Thymus (tissue), 14 donors: Measurements from ENCODE around the gene RARB. TPM values are rescaled to one million over a fixed set of nuclear protein-coding genes. Genes with fewer than 3 reads are reported as not detected.

Source experiments
- DNase-seq, 9 donors: peaks; one replicate each; pipeline ENCODE4 v3.0.0-alpha.2; 2013; ENCODE audit warnings: low spot score in 9 of 9, low read depth in 6 of 9, missing footprints in 1 of 9
- H3K27ac ChIP-seq, 2 donors: one replicate each; pipeline ENCODE4 v1.5.1; 2013; ENCODE audit warnings: control low read depth in 1 of 2, low read depth in 1 of 2, low read length in 1 of 2, mild to moderate bottlenecking in 1 of 2, moderate library complexity in 1 of 2
- H3K27me3 ChIP-seq, 2 donors: one replicate each; pipeline ENCODE4 v1.5.1; 2013; ENCODE audit warnings: low read length in 1 of 2; ENCODE audit not compliant: control insufficient read depth in 2 of 2, insufficient read depth in 1 of 2
- H3K36me3 ChIP-seq, 2 donors: one replicate each; pipeline ENCODE4 v1.5.1; 2013; ENCODE audit warnings: low read length in 1 of 2, mild to moderate bottlenecking in 1 of 2, moderate library complexity in 1 of 2; ENCODE audit not compliant: control insufficient read depth in 2 of 2, insufficient read depth in 2 of 2
- H3K4me1 ChIP-seq, 2 donors: one replicate each; pipeline ENCODE4 v1.5.1; 2013; ENCODE audit warnings: low read length in 2 of 2; ENCODE audit not compliant: control insufficient read depth in 2 of 2, insufficient read depth in 2 of 2
- H3K4me3 ChIP-seq, 2 donors: one replicate each; pipeline ENCODE4 v1.5.1; 2013; ENCODE audit warnings: low read length in 2 of 2, control low read depth in 1 of 2, mild to moderate bottlenecking in 1 of 2
- H3K9me3 ChIP-seq, 2 donors: one replicate each; pipeline ENCODE4 v1.5.1; 2013; ENCODE audit warnings: low read length in 1 of 2, mild to moderate bottlenecking in 1 of 2; ENCODE audit not compliant: control insufficient read depth in 2 of 2, insufficient read depth in 1 of 2
- WGBS: extraction: QIAGEN DNeasy Blood & Tissue Kit; methylation state at CpG from one replicate; pipeline ENCODE4 v1.1.7; 2013; 5-methylcytosine and 5-hydroxymethylcytosine counted together
- long read RNA-seq, 10 donors: transcript quantifications; one replicate each; lab custom pipeline, GENCODE V29; 2026
- polyA plus RNA-seq: library from polyadenylated mRNA; stranded (reverse); fragments of 200-250 nt; gene quantifications from one replicate; pipeline ENCODE4 v1.2.3, GENCODE V29; 2013
- total RNA-seq: library from RNA; stranded (reverse); fragments of 120-200 nt; gene quantifications from one replicate; pipeline ENCODE4 v1.2.4, GENCODE V29; 2013
- donor health status: healthy.

RARB gene
- total RNA-seq (1.7 TPM), polyA plus RNA-seq (0.89 TPM)
- long read RNA-seq, donor 1, partial matches to known transcripts, result 5 of 5 reads
- long read RNA-seq, donor 1, other reads (novel, unspliced or antisense), result 0 of 5 reads
- long read RNA-seq, donor 2, partial matches to known transcripts, result 378 of 400 reads
- long read RNA-seq, donor 2, other reads (novel, unspliced or antisense), result 22 of 400 reads
- long read RNA-seq, donor 3, partial matches to known transcripts, result 275 of 293 reads
- long read RNA-seq, donor 3, other reads (novel, unspliced or antisense), result 17 of 293 reads
- long read RNA-seq, donor 4, partial matches to known transcripts, result 0 of 1 reads
- long read RNA-seq, donor 4, other reads (novel, unspliced or antisense), result 0 of 1 reads
- long read RNA-seq, donor 5, partial matches to known transcripts, result 0 of 1 reads
- long read RNA-seq, donor 5, other reads (novel, unspliced or antisense), result 0 of 1 reads
- long read RNA-seq, donor 6, partial matches to known transcripts, result 0 of 1 reads
- long read RNA-seq, donor 6, other reads (novel, unspliced or antisense), result 0 of 1 reads
- long read RNA-seq, donor 7, partial matches to known transcripts, result 179 of 190 reads
- long read RNA-seq, donor 7, other reads (novel, unspliced or antisense), result 11 of 190 reads
- long read RNA-seq, donor 8, partial matches to known transcripts, result 48 of 48 reads
- long read RNA-seq, donor 8, other reads (novel, unspliced or antisense), result 0 of 48 reads
- long read RNA-seq, donor 9, partial matches to known transcripts, result 96 of 103 reads
- long read RNA-seq, donor 9, other reads (novel, unspliced or antisense), result 7 of 103 reads
- long read RNA-seq, donor 10, partial matches to known transcripts, result 0 of 1 reads
- long read RNA-seq, donor 10, other reads (novel, unspliced or antisense), result 0 of 1 reads

DNA sequence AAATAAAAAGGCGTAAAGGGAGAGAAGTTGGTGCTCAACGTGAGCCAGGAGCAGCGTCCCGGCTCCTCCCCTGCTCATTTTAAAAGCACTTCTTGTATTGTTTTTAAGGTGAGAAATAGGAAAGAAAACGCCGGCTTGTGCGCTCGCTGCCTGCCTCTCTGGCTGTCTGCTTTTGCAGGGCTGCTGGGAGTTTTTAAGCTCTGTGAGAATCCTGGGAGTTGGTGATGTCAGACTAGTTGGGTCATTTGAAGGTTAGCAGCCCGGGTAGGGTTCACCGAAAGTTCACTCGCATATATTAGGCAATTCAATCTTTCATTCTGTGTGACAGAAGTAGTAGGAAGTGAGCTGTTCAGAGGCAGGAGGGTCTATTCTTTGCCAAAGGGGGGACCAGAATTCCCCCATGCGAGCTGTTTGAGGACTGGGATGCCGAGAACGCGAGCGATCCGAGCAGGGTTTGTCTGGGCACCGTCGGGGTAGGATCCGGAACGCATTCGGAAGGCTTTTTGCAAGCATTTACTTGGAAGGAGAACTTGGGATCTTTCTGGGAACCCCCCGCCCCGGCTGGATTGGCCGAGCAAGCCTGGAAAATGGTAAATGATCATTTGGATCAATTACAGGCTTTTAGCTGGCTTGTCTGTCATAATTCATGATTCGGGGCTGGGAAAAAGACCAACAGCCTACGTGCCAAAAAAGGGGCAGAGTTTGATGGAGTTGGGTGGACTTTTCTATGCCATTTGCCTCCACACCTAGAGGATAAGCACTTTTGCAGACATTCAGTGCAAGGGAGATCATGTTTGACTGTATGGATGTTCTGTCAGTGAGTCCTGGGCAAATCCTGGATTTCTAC lies at the start of gene RARB:
Gene RARB (plus strand): TSS at position 322 of the 847 bp plus-strand sequence. CDS start 469 bp downstream, at position 791.
- Histone ChIP-seq H3K4me1 (peaks cover 0 to 3% of the 10 kb centered on the region in 2 donors), H3K4me3 (peak within 1 kb of the TSS; percentile 9 to 11), H3K36me3 (no peaks in the 10 kb centered on the region), H3K27me3 (peaks cover 16 to 53% of the 10 kb centered on the region in 2 donors), H3K27ac (peak within 1 kb of the TSS in 1 of 2 donors; percentile 43), H3K9me3 (peaks cover 0 to 3% of the 10 kb centered on the region in 2 donors)
- peak in 2 of 9 donors; percentile 5 to 21 for DNase-seq
- 2% methylated on average over 27 of the region's 27 CpGs for WGBS

DNA sequence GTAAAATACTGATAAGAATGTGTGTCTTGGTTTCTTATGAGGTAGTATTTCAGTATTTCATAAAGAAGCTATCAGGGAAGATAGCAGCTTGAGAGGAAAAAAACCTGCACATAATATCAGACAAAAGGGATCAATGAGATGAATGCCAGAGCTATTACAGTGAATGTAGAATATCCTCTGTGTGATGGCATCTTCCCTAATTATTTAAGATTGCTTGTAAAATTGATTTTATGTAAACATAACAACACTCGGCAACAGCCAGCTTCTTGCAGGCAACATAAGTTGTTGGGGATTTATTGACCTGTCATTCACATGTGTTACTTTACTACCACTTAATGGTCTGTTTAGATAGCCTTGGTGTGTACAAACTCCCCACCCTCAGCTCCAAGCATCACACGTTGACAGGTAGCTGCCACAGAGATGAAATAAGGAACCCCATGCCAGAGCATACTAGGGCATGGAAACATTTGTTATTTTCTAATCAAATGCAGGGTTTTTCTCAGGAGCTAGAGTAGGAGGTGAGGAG lies 49.2 kb upstream of the RARB start:
- Histone ChIP-seq H3K36me3 (no peaks in the 10 kb centered on the region), H3K4me3 (no peak overlapping the region), H3K27ac (no peak overlapping the region), H3K9me3 (no peaks in the 10 kb centered on the region), H3K4me1 (no peaks in the 10 kb centered on the region), H3K27me3 (no peaks in the 10 kb centered on the region)
- 78% methylated on average over 2 of the region's 2 CpGs for WGBS
- DNase-seq, result no peak

DNA sequence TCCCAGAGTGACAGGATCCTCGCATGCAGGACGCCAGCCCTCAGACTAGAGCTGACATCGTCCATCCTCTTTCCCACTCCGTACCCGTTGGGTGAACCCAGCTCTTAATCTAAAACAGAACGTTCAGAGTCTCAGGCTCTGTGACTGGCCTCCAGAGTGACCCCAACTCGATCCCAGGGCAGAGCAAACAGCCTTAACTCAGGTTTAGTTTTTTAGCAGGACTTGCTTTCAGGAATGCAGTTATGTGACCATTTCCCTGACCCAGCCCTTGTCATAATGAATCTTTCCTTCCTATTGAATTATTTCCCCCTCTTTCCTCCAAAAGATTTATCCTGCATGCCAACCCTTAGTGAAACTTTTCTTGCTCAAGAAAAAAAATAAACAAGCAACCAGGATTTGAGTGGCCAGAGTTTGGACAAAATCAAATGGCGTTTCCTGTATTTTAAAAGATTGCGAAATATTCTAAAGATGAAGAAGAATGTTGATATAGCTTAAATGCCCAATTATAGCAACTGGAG lies 47.8 kb upstream of the RARB start:
- Histone ChIP-seq H3K36me3 (no peaks in the 10 kb centered on the region), H3K4me3 (no peak overlapping the region), H3K27me3 (no peaks in the 10 kb centered on the region), H3K27ac (no peak overlapping the region), H3K9me3 (no peaks in the 10 kb centered on the region), H3K4me1 (no peaks in the 10 kb centered on the region)
- WGBS, result 72% methylated on average over 9 of the region's 9 CpGs
- no peak for DNase-seq

DNA sequence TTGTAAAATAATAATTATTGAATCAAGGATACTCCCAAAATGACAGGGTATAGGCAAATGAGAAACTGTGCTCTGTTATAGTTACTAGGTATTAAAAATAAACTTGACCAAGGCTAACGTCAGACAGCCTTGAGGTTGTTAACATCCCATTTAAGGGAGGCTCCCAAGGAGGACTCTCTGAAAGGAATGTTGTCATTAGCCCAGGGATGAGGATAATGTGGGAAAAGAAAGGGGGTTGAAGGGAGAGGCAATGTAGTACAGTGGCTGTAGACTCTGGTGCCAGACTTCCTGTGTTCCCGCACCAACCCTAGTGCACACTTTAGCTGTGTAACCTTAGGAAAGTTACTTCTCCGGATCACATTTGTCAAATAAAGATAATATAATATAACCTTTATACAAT lies 47.0 kb upstream of the RARB start:
- no peak overlapping the region for H3K27ac ChIP-seq
- WGBS, result 79% methylated on average over 3 of the region's 3 CpGs
- H3K9me3 ChIP-seq, result no peaks in the 10 kb centered on the region
- H3K4me1 ChIP-seq, result no peaks in the 10 kb centered on the region
- DNase-seq, result no peak
- H3K36me3 ChIP-seq, result no peaks in the 10 kb centered on the region
- H3K4me3 ChIP-seq, result no peak overlapping the region
- no peaks in the 10 kb centered on the region for H3K27me3 ChIP-seq

DNA sequence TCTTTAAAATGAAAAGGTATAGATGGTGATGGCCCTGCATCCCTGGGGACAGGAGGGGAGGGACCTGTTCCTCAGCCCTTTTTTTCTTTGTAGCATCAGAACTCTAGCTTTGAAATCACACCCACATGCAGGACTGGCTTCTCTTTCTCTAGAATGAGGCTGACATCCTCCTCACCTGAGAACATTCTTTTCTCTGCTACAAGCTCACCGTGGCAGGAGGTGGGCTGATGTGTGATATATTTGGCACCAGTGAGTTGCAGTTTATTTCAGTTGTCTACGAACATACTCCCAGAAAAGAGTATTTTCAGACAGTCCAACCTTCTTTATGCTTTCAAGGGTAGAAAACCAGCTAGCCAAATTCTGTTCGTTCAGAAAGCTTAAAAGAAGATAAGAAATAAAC lies 43.6 kb upstream of the RARB start:
- H3K4me1 ChIP-seq, result no peaks in the 10 kb centered on the region
- no peak overlapping the region for H3K27ac ChIP-seq
- H3K4me3 ChIP-seq, result no peak overlapping the region
- no peak for DNase-seq
- WGBS, result 88% methylated on average over 3 of the region's 3 CpGs
- no peaks in the 10 kb centered on the region for H3K27me3 ChIP-seq
- no peaks in the 10 kb centered on the region for H3K36me3 ChIP-seq
- no peaks in the 10 kb centered on the region for H3K9me3 ChIP-seq

DNA sequence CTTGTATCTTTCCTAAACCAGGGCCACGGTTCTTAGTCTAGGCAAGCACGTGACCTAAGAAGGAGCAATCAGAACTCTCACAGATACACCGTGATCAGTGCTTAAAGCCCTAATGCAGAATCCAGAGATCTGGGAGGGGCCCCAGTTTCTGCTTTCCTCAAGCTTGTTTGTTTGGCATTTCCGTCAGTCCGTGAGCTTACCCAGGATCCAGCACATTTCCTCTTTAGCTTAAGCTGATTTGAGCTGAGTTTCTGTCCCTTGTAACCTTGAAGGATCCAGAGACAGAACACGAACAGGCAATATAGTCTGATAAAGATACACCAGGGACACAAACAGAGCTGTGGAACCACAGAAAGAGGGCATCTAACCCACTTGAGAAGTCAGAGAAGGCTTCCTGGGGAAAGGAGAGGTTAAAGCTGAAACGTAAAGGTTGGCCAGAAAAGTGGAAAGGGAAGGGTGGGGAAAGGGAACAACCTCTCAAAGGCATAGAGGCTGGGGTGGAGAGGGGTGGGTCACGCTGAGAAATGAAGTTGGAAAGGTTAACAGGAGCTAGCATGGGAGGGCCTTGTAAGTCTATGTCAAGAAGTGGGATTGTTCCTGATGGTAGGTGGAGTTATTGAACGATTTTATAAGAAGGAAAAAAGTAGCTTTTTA lies 42.1 kb upstream of the RARB start:
- H3K4me1 ChIP-seq, result no peaks in the 10 kb centered on the region
- no peaks in the 10 kb centered on the region for H3K27me3 ChIP-seq
- H3K27ac ChIP-seq, result no peak overlapping the region
- 60% methylated on average over 9 of the region's 9 CpGs for WGBS
- no peaks in the 10 kb centered on the region for H3K36me3 ChIP-seq
- H3K9me3 ChIP-seq, result no peaks in the 10 kb centered on the region
- H3K4me3 ChIP-seq, result no peak overlapping the region
- DNase-seq, result no peak

DNA sequence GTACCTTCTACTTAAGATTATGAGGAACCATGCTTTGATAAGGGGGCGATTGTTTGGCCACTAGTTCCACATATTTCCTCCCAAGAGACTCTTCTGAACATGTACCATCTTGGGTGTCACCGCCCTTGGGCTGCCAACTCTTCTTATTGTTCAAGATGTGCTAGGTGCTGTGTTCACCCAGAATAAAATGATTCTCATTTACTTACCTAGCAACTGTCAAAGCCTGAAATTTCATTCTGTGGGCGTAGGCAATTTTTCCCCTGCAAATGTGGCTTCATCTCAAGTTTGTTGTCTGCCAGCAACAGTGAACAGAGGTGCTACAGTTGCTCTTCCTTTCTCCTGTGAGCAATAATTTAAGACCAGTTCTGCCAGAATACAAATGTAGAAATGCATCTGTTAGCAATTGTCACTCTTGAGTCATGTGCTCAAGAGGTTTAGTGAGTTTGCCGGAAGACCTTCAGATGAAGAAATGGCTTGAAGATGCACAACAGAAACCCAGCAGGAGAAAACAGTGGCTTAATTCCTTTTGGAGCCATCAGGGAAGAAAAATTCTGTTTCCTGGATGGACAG lies 41.3 kb upstream of the RARB start:
- Histone ChIP-seq H3K4me1 (no peaks in the 10 kb centered on the region), H3K4me3 (no peak overlapping the region), H3K9me3 (no peaks in the 10 kb centered on the region), H3K27me3 (no peaks in the 10 kb centered on the region), H3K27ac (no peak overlapping the region), H3K36me3 (no peaks in the 10 kb centered on the region)
- 97% methylated on average over 4 of the region's 4 CpGs for WGBS
- DNase-seq, result no peak

DNA sequence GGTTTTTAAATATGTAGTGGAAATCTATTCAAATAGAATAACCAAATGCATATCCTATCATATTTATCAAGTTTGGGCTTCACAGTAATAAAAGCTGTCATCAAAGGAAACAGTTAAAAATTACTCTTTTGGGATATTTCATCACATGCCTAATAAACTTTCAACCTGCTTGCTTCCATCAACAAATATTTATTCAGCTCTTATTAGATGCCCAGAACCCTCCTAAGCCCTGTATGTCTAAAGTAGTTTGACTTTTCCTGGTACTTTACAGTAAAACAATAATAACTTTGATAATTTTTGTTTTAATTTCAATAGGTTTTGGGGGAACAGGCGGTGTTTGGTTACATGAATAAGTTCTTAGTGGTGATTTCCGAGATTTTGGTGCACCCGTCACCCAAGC lies 37.5 kb upstream of the RARB start:
- DNase-seq, result no peak
- Histone ChIP-seq H3K36me3 (no peaks in the 10 kb centered on the region), H3K27me3 (no peaks in the 10 kb centered on the region), H3K4me3 (no peak overlapping the region), H3K9me3 (no peaks in the 10 kb centered on the region), H3K27ac (no peak overlapping the region), H3K4me1 (no peaks in the 10 kb centered on the region)
- WGBS, result 95% methylated on average over 3 of the region's 3 CpGs
